MG63 (cell line): ENCODE measurements around the gene IDUA. TPM values are rescaled to one million over a fixed set of nuclear protein-coding genes. Genes with fewer than 3 reads are reported as not detected.
A peak's percentile ranks its signal among the peaks of the same experiment; 100 is the strongest.

ENCODE experiments used
- DNase-seq: peaks from one replicate; pipeline ENCODE4 v3.0.0-alpha.2; 2020
- H3K27me3 ChIP-seq: fragments of 250-450 bp; sonication (Bioruptor Pico); 2 replicates; pipeline ENCODE4 v1.5.1; 2020; ENCODE audit warnings: mild to moderate bottlenecking, moderate library complexity
- H3K36me3 ChIP-seq: fragments of 250-450 bp; sonication (Bioruptor Pico); 2 replicates; pipeline ENCODE4 v1.5.1; 2020; ENCODE audit warnings: mild to moderate bottlenecking, moderate library complexity
- H3K4me3 ChIP-seq: fragments of 250-450 bp; sonication (Bioruptor Pico); 2 replicates; pipeline ENCODE4 v1.5.1; 2020; ENCODE audit warnings: mild to moderate bottlenecking, moderate library complexity
- H3K9me3 ChIP-seq: fragments of 250-450 bp; sonication (Bioruptor Pico); 2 replicates; pipeline ENCODE4 v1.5.1; 2020; ENCODE audit warnings: mild to moderate bottlenecking, moderate library complexity
- total RNA-seq: library from RNA; depleted of rRNA; stranded (reverse); fragments of >200 nt; shearing (Covaris generic); gene quantifications from 2 replicates; pipeline ENCODE4 v1.2.3, GENCODE V29; 2014; ENCODE audit warnings: low replicate concordance

Gene IDUA
- total RNA-seq, 1 experiment from 2014 or later, result 13.5 TPM

GRCh38 chr4:963276-964225 is 23.3 kb upstream of the IDUA start:
- Histone ChIP-seq H3K4me3 (no peak overlapping the region), H3K27me3 (no peaks in the 10 kb centered on the region), H3K9me3 (no peaks in the 10 kb centered on the region), H3K36me3 (no peaks in the 10 kb centered on the region)
- DNase-seq, result no peak

- no peaks in the 10 kb centered on the region for H3K9me3 ChIP-seq
- no peak overlapping the region for H3K4me3 ChIP-seq
- DNase-seq, result no peak
- no peaks in the 10 kb centered on the region for H3K36me3 ChIP-seq
- no peaks in the 10 kb centered on the region for H3K27me3 ChIP-seq
Observed at GRCh38 chr4:964346-965025, 22.4 kb upstream of the IDUA start.

- DNase-seq, result no peak
- Histone ChIP-seq H3K4me3 (no peak overlapping the region), H3K27me3 (no peaks in the 10 kb centered on the region), H3K36me3 (no peaks in the 10 kb centered on the region), H3K9me3 (no peaks in the 10 kb centered on the region)
Observed at GRCh38 chr4:965048-965765, 21.6 kb upstream of the IDUA start.

GRCh38 chr4:965766-966134 is 21.1 kb upstream of the IDUA start:
- no peaks in the 10 kb centered on the region for H3K27me3 ChIP-seq
- H3K4me3 ChIP-seq, result no peak overlapping the region
- no peaks in the 10 kb centered on the region for H3K36me3 ChIP-seq
- H3K9me3 ChIP-seq, result no peaks in the 10 kb centered on the region
- no peak for DNase-seq

GRCh38 chr4:966266-967112 is 20.4 kb upstream of the IDUA start:
- Histone ChIP-seq H3K4me3 (no peak overlapping the region), H3K9me3 (no peaks in the 10 kb centered on the region), H3K36me3 (no peaks in the 10 kb centered on the region), H3K27me3 (no peaks in the 10 kb centered on the region)
- DNase-seq, result no peak

- DNase-seq, result no peak
- H3K4me3 ChIP-seq, result no peak overlapping the region
- H3K36me3 ChIP-seq, result no peaks in the 10 kb centered on the region
- H3K27me3 ChIP-seq, result no peaks in the 10 kb centered on the region
- no peaks in the 10 kb centered on the region for H3K9me3 ChIP-seq
Observed at GRCh38 chr4:967113-968104, 19.4 kb upstream of the IDUA start.

GRCh38 chr4:968221-968620 is 18.6 kb upstream of the IDUA start:
- no peak for DNase-seq
- Histone ChIP-seq H3K27me3 (no peaks in the 10 kb centered on the region), H3K4me3 (no peak overlapping the region), H3K36me3 (no peaks in the 10 kb centered on the region), H3K9me3 (no peaks in the 10 kb centered on the region)

GRCh38 chr4:968621-969394 is 18.0 kb upstream of the IDUA start:
- no peaks in the 10 kb centered on the region for H3K36me3 ChIP-seq
- H3K4me3 ChIP-seq, result no peak overlapping the region
- no peaks in the 10 kb centered on the region for H3K27me3 ChIP-seq
- DNase-seq, result no peak
- no peaks in the 10 kb centered on the region for H3K9me3 ChIP-seq

GRCh38 chr4:970046-970745 is 16.6 kb upstream of the IDUA start:
- Histone ChIP-seq H3K27me3 (no peaks in the 10 kb centered on the region), H3K36me3 (no peaks in the 10 kb centered on the region), H3K9me3 (no peaks in the 10 kb centered on the region), H3K4me3 (no peak overlapping the region)
- DNase-seq, result no peak

GRCh38 chr4:970854-971520 is 15.9 kb upstream of the IDUA start:
- Histone ChIP-seq H3K36me3 (no peaks in the 10 kb centered on the region), H3K9me3 (no peaks in the 10 kb centered on the region), H3K4me3 (no peak overlapping the region), H3K27me3 (no peaks in the 10 kb centered on the region)
- DNase-seq, result no peak

- no peaks in the 10 kb centered on the region for H3K9me3 ChIP-seq
- H3K36me3 ChIP-seq, result no peaks in the 10 kb centered on the region
- no peak overlapping the region; the same call in 1 of the 2 replicates for H3K4me3 ChIP-seq
- no peak for DNase-seq
- H3K27me3 ChIP-seq, result no peaks in the 10 kb centered on the region
Observed at GRCh38 chr4:971666-972500, 15.0 kb upstream of the IDUA start.

- Histone ChIP-seq H3K27me3 (no peaks in the 10 kb centered on the region), H3K4me3 (peak overlapping the region; percentile 57), H3K9me3 (no peaks in the 10 kb centered on the region), H3K36me3 (no peaks in the 10 kb centered on the region)
- DNase-seq, result peak; percentile 30
Observed at GRCh38 chr4:972651-973424, 14.0 kb upstream of the IDUA start.
